ENCODE data around the gene ACADS.

The ACADS gene

DNA sequence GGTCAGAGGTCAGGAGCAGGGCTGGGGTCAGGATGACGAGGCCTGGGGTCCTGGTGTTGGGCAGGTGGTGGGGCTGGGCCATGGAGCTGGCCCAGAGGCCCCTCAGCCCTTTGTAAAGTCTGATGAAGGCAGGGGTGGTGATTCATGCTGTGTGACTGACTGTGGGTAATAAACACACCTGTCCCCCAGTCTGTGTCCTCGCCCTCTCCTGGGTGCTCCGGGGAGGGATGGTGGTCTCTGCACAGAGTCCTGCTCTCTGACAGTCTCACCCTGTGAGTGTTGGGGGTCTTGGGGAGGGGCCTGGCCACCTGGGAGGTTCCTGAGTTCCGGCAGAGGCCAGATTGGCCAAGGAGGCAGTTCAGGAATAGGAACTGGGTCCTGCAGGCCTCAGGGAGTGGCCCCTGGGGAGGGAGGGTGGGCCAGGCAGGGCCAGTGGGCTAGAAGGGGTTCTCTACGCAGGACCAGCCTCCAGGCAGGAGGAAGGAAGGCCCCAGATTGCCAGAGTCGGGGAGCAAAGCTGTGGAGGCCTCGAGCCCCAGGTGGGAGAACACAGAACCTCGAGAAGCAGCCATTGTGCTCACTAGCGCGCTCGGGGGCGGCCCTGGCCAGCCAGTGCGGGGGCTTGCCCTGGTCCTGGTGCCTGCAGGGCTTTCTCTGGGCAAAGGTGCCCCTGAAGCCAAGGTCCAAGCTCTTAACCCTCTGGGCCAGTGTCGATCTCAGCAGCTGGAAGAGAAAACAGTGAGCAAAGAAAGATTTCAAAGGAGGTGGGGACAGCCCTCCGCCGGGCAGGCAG is 14.4 kb downstream of the ACADS start:
- no peaks in the 10 kb centered on the region for H3K9me3 ChIP-seq (replicated peaks; ENCODE audit: insufficient read depth, low read length)
- H3K27me3 ChIP-seq (replicated peaks; ENCODE audit: insufficient read depth, low read length), result no peaks in the 10 kb centered on the region
- H2AFZ ChIP-seq (ENCODE audit: low read length), result no peak overlapping the region
- no peak overlapping the region for H3K27ac ChIP-seq (ENCODE audit: low read length)
- TF ChIP-seq EZH2phosphoT487 (IDR thresholded peaks at IDR 0.05; ENCODE audit: low read length), result no peak
- no peaks in the 10 kb centered on the region for H3K9me2 ChIP-seq (replicated peaks; ENCODE audit: insufficient read depth, low read length)
- no peak overlapping the region for H3K4me3 ChIP-seq (ENCODE audit: low read length)
- H3K4me2 ChIP-seq (ENCODE audit: low read depth, low read length), result no peak overlapping the region
- no peak for DNase-seq
- H4K20me1 ChIP-seq (ENCODE audit: insufficient read depth, low read length), result no peaks in the 10 kb centered on the region
- H3F3A ChIP-seq (ENCODE audit: insufficient read depth, low read length), result no peaks in the 10 kb centered on the region
- H3K4me1 ChIP-seq (ENCODE audit: low read length), result no peaks in the 10 kb centered on the region
- H3K9ac ChIP-seq (ENCODE audit: low read length), result no peak overlapping the region
- no peaks in the 10 kb centered on the region for H3K79me2 ChIP-seq (ENCODE audit: low read length)
- no peaks in the 10 kb centered on the region for H3K36me3 ChIP-seq (replicated peaks; ENCODE audit: insufficient read depth, low read length)

DNA sequence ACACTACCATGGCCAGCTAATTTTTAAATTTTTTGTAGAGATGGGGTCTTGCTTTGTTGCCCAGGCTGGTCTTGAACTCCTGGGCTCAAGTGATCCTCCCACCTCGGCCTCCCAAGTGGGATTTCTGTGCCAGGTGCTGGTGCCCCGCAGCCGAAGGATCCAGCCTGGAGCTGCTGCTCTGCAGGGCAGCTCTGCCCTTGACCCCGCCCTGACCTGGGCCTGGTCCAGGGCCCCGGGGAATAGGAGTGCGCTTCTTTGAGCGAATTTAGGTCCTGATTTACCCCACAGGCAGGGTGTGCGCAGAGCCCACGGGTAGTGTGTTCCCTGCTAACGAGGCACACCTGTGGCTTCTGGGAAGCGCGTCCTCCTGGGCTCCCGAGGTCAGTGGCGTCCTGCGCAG is 15.2 kb downstream of the ACADS start:
- no peaks in the 10 kb centered on the region for H3K27me3 ChIP-seq (replicated peaks; ENCODE audit: insufficient read depth, low read length)
- no peak overlapping the region for H3K4me2 ChIP-seq (ENCODE audit: low read depth, low read length)
- H3K9me2 ChIP-seq (replicated peaks; ENCODE audit: insufficient read depth, low read length), result no peaks in the 10 kb centered on the region
- no peak overlapping the region for H3K4me3 ChIP-seq (ENCODE audit: low read length)
- H4K20me1 ChIP-seq (ENCODE audit: insufficient read depth, low read length), result no peaks in the 10 kb centered on the region
- DNase-seq, result no peak
- TF ChIP-seq EZH2phosphoT487 (IDR thresholded peaks at IDR 0.05; ENCODE audit: low read length) (no peak), EZH2 (optimal IDR thresholded peaks at IDR 0.05; ENCODE audit: low read depth, low read length) (no peak)
- TF ChIP-seq, protein P1, sequence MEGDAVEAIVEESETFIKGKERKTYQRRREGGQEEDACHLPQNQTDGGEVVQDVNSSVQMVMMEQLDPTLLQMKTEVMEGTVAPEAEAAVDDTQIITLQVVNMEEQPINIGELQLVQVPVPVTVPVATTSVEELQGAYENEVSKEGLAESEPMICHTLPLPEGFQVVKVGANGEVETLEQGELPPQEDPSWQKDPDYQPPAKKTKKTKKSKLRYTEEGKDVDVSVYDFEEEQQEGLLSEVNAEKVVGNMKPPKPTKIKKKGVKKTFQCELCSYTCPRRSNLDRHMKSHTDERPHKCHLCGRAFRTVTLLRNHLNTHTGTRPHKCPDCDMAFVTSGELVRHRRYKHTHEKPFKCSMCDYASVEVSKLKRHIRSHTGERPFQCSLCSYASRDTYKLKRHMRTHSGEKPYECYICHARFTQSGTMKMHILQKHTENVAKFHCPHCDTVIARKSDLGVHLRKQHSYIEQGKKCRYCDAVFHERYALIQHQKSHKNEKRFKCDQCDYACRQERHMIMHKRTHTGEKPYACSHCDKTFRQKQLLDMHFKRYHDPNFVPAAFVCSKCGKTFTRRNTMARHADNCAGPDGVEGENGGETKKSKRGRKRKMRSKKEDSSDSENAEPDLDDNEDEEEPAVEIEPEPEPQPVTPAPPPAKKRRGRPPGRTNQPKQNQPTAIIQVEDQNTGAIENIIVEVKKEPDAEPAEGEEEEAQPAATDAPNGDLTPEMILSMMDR (IDR thresholded peaks at IDR 0.05; ENCODE audit: low read length), result no peak
- no peaks in the 10 kb centered on the region for H3K36me3 ChIP-seq (replicated peaks; ENCODE audit: insufficient read depth, low read length)
- H3K9ac ChIP-seq (ENCODE audit: low read length), result no peak overlapping the region
- no peaks in the 10 kb centered on the region for H3F3A ChIP-seq (ENCODE audit: insufficient read depth, low read length)
- no peaks in the 10 kb centered on the region for H3K9me3 ChIP-seq (replicated peaks; ENCODE audit: insufficient read depth, low read length)
- H3K79me2 ChIP-seq (ENCODE audit: low read length), result no peaks in the 10 kb centered on the region
- H3K27ac ChIP-seq (ENCODE audit: low read length), result no peak overlapping the region
- no peak overlapping the region for H2AFZ ChIP-seq (ENCODE audit: low read length)
- H3K4me1 ChIP-seq (ENCODE audit: low read length), result no peaks in the 10 kb centered on the region

DNA sequence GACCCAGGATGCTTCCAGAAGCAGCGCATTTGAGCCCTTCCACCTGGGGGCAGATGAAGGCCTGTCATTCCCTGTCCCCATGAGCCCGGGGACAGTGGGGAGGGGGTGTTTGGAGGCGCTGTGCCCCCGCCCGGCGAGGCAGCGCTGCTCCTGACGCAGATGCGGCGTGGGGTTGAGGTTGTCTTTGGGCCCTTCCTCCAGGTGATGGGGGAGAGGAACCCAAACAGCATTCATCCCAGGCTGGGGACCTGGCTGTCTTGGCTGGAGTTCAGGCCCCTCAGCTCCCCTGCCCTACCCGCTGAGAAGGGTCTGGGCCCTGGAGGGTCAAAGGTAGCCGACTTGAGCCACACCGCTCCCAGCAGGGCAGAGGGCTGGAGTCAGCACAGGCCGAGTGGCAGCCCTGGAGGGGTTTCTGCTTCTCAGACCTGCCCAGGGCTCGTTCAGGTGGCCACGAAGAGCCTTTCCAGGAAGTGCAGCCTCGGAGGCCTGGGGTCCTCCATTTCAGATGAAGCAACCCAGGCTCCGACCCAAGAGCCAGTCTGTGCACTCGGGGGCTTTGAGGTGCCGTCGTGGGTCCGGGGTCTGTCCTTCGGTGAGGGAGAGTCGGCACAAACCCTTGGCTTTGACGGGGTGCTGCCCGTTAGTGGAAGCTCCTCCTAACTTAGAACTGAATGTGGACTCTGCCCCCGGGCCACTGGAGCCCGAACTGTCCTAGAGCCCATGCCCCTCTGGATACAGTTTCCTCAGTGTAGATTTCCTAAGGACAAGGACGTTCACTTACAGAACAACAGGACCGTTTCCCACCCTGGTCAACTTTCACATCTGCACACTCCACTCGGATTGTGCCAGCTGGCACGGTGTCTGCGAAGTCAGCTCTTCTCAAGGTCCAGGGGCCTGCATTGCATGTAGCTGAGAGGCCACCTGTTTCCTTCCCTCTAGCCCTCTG is 16.1 kb downstream of the ACADS start:
- Histone ChIP-seq H3K79me2 (ENCODE audit: low read length) (no peaks in the 10 kb centered on the region), H3K4me1 (ENCODE audit: low read length) (no peaks in the 10 kb centered on the region), H3K27me3 (replicated peaks; ENCODE audit: insufficient read depth, low read length) (no peaks in the 10 kb centered on the region), H3F3A (ENCODE audit: insufficient read depth, low read length) (no peaks in the 10 kb centered on the region), H3K36me3 (replicated peaks; ENCODE audit: insufficient read depth, low read length) (no peaks in the 10 kb centered on the region), H2AFZ (ENCODE audit: low read length) (no peak overlapping the region), H3K4me3 (ENCODE audit: low read length) (no peak overlapping the region), H3K9me2 (replicated peaks; ENCODE audit: insufficient read depth, low read length) (no peaks in the 10 kb centered on the region), H3K9me3 (replicated peaks; ENCODE audit: insufficient read depth, low read length) (no peaks in the 10 kb centered on the region), H3K9ac (ENCODE audit: low read length) (no peak overlapping the region), H3K4me2 (ENCODE audit: low read depth, low read length) (no peak overlapping the region), H4K20me1 (ENCODE audit: insufficient read depth, low read length) (no peaks in the 10 kb centered on the region), H3K27ac (ENCODE audit: low read length) (no peak overlapping the region)
- DNase-seq, result no peak
- TF ChIP-seq EZH2phosphoT487 (IDR thresholded peaks at IDR 0.05; ENCODE audit: low read length) (no peak), EZH2 (optimal IDR thresholded peaks at IDR 0.05; ENCODE audit: low read depth, low read length) (no peak)
- TF ChIP-seq, protein P1 (IDR thresholded peaks at IDR 0.05; ENCODE audit: low read length), result no peak

Data from MM.1S (cell line).